Calu3 (cell line): Measurements from ENCODE around the gene PHLDB3. TPM values are rescaled to one million over a fixed set of nuclear protein-coding genes. Genes with fewer than 3 reads are reported as not detected.

Experiments used
- BruUV-seq: library from RNA; stranded (reverse); fragments of 400-500 nt; replicated peaks from 2 replicates; lab custom pipeline; 2021; lab: Mats Ljungman, UMichigan
- CTCF ChIA-PET: fragments of 300-600 bp; sonication (Branson Sonifier 250); formaldehyde crosslinking; loops from one replicate; lab custom pipeline; 2022; ENCODE audit warnings: antibody characterized with exemption; lab: Charles Lee
- DNase-seq: peaks from one replicate; pipeline ENCODE4 v3.0.0; 2022
- H3K27ac Mint-ChIP-seq: one replicate; pipeline ENCODE4 v1.8.0; 2022; ENCODE audit warnings: mixed read lengths; ENCODE audit not compliant: unreplicated experiment
- H3K27me3 Mint-ChIP-seq: one replicate; pipeline ENCODE4 v1.8.0; 2022; ENCODE audit warnings: mixed read lengths; ENCODE audit not compliant: unreplicated experiment
- H3K36me3 Mint-ChIP-seq: one replicate; pipeline ENCODE4 v1.8.0; 2022; ENCODE audit warnings: mild to moderate bottlenecking, moderate library complexity, mixed read lengths; ENCODE audit not compliant: insufficient read depth, unreplicated experiment
- H3K4me1 Mint-ChIP-seq: one replicate; pipeline ENCODE4 v1.8.0; 2022; ENCODE audit warnings: mild to moderate bottlenecking, low read depth, mixed read lengths; ENCODE audit not compliant: unreplicated experiment
- H3K4me3 Mint-ChIP-seq: one replicate; pipeline ENCODE4 v1.8.0; 2022; ENCODE audit warnings: mild to moderate bottlenecking, low read depth, moderate library complexity, mixed read lengths; ENCODE audit not compliant: unreplicated experiment
- H3K9me3 Mint-ChIP-seq: one replicate; pipeline ENCODE4 v1.8.0; 2022; ENCODE audit warnings: low read depth, mixed read lengths; ENCODE audit not compliant: unreplicated experiment
- intact Hi-C: fragments of 100-400 bp; cut with micrococcal nuclease; formaldehyde crosslinking; loops from one replicate; pipeline ENCODE4 v1.10.0; 2022; ENCODE audit not compliant: unreplicated experiment
- total RNA-seq: library from RNA; stranded (reverse); gene quantifications from 2 replicates; pipeline ENCODE4 v1.2.3, GENCODE V29; 2022
- TF ChIP-seq, protein P1 (sequence below): fragments of 200-600 bp; IDR thresholded peaks from one replicate; pipeline ENCODE4 v1.8.0; 2022; ENCODE audit warnings: antibody characterized with exemption; ENCODE audit not compliant: unreplicated experiment

PHLDB3 gene
- total RNA-seq, 1 experiment from 2014 or later, result 24.7 TPM

DNA sequence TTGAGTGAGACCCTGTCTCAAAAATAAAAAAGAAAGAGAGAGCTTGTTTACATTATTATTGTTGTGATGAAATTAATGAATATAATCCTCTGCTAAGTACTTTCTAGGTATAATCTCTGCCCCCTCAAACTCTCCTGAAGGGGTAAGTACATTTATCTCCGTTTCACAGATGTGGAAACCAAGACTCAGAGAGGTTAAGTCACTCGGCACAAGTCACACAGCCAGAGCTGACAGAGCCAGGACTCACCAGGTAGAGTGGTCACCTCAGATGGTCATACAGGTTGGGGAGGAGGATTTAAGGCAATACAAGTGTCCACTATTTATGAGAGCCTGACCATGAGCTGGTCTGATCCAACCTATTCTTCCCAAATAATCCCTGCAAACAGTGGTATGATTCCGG lies 24.0 kb downstream of the PHLDB3 start:
- Mint-ChIP-seq H3K4me1 (peaks cover 9% of the 10 kb centered on the region), H3K36me3 (peaks cover 15% of the 10 kb centered on the region), H3K27me3 (no peaks in the 10 kb centered on the region), H3K27ac (no peak overlapping the region), H3K9me3 (no peaks in the 10 kb centered on the region), H3K4me3 (no peak overlapping the region)
- CTCF ChIA-PET, result interaction anchor here (0.5 to 0.7 kb wide), 3 partner anchors 19 to 182 kb away, joined by 4 read pairs; no protein-coding TSS in a partner anchor
- DNase-seq, result no peak
- TF ChIP-seq, protein P1, sequence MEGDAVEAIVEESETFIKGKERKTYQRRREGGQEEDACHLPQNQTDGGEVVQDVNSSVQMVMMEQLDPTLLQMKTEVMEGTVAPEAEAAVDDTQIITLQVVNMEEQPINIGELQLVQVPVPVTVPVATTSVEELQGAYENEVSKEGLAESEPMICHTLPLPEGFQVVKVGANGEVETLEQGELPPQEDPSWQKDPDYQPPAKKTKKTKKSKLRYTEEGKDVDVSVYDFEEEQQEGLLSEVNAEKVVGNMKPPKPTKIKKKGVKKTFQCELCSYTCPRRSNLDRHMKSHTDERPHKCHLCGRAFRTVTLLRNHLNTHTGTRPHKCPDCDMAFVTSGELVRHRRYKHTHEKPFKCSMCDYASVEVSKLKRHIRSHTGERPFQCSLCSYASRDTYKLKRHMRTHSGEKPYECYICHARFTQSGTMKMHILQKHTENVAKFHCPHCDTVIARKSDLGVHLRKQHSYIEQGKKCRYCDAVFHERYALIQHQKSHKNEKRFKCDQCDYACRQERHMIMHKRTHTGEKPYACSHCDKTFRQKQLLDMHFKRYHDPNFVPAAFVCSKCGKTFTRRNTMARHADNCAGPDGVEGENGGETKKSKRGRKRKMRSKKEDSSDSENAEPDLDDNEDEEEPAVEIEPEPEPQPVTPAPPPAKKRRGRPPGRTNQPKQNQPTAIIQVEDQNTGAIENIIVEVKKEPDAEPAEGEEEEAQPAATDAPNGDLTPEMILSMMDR, result no peak
- intact Hi-C loops, result no loop called here
- BruUV-seq, result no TSS peak

DNA sequence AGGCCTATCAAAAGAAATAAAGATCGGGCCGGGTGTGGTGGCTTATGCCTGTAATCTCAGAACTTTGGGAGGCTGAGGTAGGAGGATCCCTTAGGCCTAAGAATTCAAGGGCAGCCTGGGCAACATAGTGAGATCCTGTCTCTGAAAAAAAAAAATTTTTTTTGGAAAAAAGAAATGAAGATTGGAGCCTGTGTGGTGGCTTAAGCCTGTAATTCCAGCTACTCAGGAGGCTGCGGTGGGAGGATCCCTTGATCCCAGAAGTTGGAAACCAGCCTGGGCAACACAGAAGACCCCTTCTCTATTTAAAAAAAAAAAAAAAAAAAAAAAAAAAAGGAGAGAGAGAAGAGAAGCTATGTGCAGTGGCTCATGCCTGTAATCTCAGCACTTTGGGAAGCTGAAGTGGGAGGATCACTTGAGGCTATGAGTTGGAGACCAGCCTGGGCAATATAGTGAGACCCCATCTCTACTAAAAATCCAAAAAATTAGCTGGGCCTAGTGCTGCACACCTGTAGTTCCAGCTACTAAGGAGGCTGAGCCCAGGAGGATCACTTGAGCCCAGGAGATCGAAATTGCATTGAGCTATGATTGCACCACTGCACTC lies 24.5 kb downstream of the PHLDB3 start:
- DNase-seq, result no peak
- TF ChIP-seq, protein P1, result no peak
- H3K9me3 Mint-ChIP-seq, result no peaks in the 10 kb centered on the region
- no TSS peak for BruUV-seq
- H3K4me1 Mint-ChIP-seq, result peaks cover 14% of the 10 kb centered on the region
- H3K4me3 Mint-ChIP-seq, result no peak overlapping the region
- CTCF ChIA-PET, result interaction anchor here (0.5 to 0.7 kb wide), 3 partner anchors 19 to 183 kb away, joined by 4 read pairs; no protein-coding TSS in a partner anchor
- intact Hi-C loops, result no loop called here
- H3K36me3 Mint-ChIP-seq, result peaks cover 20% of the 10 kb centered on the region
- no peak overlapping the region for H3K27ac Mint-ChIP-seq
- H3K27me3 Mint-ChIP-seq, result no peaks in the 10 kb centered on the region

DNA sequence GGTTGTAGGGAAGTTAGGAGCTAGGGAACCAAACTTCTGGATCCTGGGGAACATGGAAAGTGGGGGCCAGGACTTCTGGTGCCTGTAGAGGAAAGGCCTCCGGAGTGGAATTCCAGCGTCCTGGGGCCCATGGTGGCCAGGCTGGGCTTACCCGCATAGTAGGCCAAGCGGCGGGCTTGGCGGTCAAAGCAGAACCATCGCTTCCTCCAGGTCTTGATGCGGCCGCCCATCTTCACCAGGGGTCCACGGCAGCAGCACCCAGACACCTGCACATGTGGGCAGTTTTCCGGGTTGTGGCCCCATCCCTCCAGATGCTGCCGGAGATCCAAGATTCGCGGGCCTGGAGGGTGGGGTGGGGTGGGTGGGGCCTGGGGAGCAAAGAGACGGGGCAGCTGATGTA lies 25.3 kb downstream of the PHLDB3 start:
- Mint-ChIP-seq H3K9me3 (no peaks in the 10 kb centered on the region), H3K27ac (no peak overlapping the region), H3K4me1 (peaks cover 22% of the 10 kb centered on the region), H3K27me3 (no peaks in the 10 kb centered on the region), H3K4me3 (no peak overlapping the region), H3K36me3 (peaks cover 26% of the 10 kb centered on the region)
- no peak for DNase-seq
- intact Hi-C loops, result no loop called here
- no TSS peak for BruUV-seq
- TF ChIP-seq, protein P1, result no peak
- CTCF ChIA-PET, result no interaction called here

DNA sequence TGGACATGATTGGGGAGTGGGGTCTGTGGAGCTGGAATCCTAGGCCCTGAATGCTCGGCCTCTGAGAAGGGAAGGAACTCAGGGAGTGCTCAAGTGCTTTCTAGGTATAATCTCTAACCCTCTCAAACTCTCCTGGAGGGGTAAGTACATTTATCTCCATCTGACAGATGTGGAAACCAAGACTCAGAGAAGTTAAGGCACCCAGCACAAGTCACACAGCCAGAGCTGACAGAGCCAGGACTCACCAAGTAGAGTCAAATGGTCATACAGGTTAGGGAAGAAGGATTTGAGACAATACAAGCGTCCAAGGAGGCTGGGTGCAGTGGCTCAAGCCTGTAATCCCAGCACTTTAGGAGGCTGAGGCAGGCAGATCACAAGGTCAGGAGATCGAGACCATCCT lies 26.2 kb downstream of the PHLDB3 start:
- H3K4me3 Mint-ChIP-seq, result no peak overlapping the region
- no peaks in the 10 kb centered on the region for H3K27me3 Mint-ChIP-seq
- no peak for DNase-seq
- H3K27ac Mint-ChIP-seq, result no peak overlapping the region
- intact Hi-C loops, result no loop called here
- TF ChIP-seq, protein P1, result no peak
- H3K9me3 Mint-ChIP-seq, result no peaks in the 10 kb centered on the region
- H3K4me1 Mint-ChIP-seq, result peaks cover 28% of the 10 kb centered on the region
- peaks cover 35% of the 10 kb centered on the region for H3K36me3 Mint-ChIP-seq
- no TSS peak for BruUV-seq
- CTCF ChIA-PET, result no interaction called here
